ENCODE measurements around the gene FAM240B.

- TF ChIP-seq, protein P1, sequence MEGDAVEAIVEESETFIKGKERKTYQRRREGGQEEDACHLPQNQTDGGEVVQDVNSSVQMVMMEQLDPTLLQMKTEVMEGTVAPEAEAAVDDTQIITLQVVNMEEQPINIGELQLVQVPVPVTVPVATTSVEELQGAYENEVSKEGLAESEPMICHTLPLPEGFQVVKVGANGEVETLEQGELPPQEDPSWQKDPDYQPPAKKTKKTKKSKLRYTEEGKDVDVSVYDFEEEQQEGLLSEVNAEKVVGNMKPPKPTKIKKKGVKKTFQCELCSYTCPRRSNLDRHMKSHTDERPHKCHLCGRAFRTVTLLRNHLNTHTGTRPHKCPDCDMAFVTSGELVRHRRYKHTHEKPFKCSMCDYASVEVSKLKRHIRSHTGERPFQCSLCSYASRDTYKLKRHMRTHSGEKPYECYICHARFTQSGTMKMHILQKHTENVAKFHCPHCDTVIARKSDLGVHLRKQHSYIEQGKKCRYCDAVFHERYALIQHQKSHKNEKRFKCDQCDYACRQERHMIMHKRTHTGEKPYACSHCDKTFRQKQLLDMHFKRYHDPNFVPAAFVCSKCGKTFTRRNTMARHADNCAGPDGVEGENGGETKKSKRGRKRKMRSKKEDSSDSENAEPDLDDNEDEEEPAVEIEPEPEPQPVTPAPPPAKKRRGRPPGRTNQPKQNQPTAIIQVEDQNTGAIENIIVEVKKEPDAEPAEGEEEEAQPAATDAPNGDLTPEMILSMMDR (conservative IDR thresholded peaks at IDR 0.05) = no peak
- TF ChIP-seq EZH2 (IDR thresholded peaks at IDR 0.05; ENCODE audit: low read depth) = no peak
These were observed 14.9 kb upstream of the FAM240B start for GRCh38 chr9:38734831-38735230.
